ENCODE results near the gene ALCAM.

ALCAM gene

GRCh38 chr3:105414841-105415240 is 48.1 kb downstream of the ALCAM start:
- no peak overlapping the region for H3K4me3 ChIP-seq (ENCODE audit: low read depth in 1 of 2, low read length in 1 of 2)
- no peak overlapping the region for H3K27ac ChIP-seq
- no peaks in the 10 kb centered on the region for H3K4me1 ChIP-seq (ENCODE audit: control insufficient read depth in 1 of 2, insufficient read depth in 1 of 2, low read depth in 1 of 2, low read length in 1 of 2)
- TF ChIP-seq, protein P1, sequence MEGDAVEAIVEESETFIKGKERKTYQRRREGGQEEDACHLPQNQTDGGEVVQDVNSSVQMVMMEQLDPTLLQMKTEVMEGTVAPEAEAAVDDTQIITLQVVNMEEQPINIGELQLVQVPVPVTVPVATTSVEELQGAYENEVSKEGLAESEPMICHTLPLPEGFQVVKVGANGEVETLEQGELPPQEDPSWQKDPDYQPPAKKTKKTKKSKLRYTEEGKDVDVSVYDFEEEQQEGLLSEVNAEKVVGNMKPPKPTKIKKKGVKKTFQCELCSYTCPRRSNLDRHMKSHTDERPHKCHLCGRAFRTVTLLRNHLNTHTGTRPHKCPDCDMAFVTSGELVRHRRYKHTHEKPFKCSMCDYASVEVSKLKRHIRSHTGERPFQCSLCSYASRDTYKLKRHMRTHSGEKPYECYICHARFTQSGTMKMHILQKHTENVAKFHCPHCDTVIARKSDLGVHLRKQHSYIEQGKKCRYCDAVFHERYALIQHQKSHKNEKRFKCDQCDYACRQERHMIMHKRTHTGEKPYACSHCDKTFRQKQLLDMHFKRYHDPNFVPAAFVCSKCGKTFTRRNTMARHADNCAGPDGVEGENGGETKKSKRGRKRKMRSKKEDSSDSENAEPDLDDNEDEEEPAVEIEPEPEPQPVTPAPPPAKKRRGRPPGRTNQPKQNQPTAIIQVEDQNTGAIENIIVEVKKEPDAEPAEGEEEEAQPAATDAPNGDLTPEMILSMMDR (IDR thresholded peaks at IDR 0.05), result no peak
- no peaks in the 10 kb centered on the region for H3K27me3 ChIP-seq
- no peaks in the 10 kb centered on the region for H3K36me3 ChIP-seq
- no peaks in the 10 kb centered on the region for H3K9me3 ChIP-seq

- H3K4me3 ChIP-seq (ENCODE audit: low read depth in 1 of 2, low read length in 1 of 2), result no peak overlapping the region
These were observed 49.2 kb downstream of the ALCAM start for GRCh38 chr3:105415951-105416350.

GRCh38 chr3:105417525-105418289 is 51.0 kb downstream of the ALCAM start:
- Histone ChIP-seq H3K27me3 (no peaks in the 10 kb centered on the region), H3K4me1 (ENCODE audit: control insufficient read depth in 1 of 2, insufficient read depth in 1 of 2, low read depth in 1 of 2, low read length in 1 of 2) (no peaks in the 10 kb centered on the region), H3K27ac (no peak overlapping the region), H3K36me3 (no peaks in the 10 kb centered on the region), H3K9me3 (no peaks in the 10 kb centered on the region), H3K4me3 (ENCODE audit: low read depth in 1 of 2, low read length in 1 of 2) (no peak overlapping the region)
- TF ChIP-seq, protein P1 (IDR thresholded peaks at IDR 0.05), result no peak

More at GRCh38 chr3:105415951-105416350, 49.2 kb downstream of the ALCAM start:
- H3K27ac ChIP-seq, result no peak overlapping the region
- no peaks in the 10 kb centered on the region for H3K9me3 ChIP-seq
- H3K36me3 ChIP-seq, result no peaks in the 10 kb centered on the region
- H3K4me1 ChIP-seq (ENCODE audit: control insufficient read depth in 1 of 2, insufficient read depth in 1 of 2, low read depth in 1 of 2, low read length in 1 of 2), result no peaks in the 10 kb centered on the region
- no peaks in the 10 kb centered on the region for H3K27me3 ChIP-seq
- TF ChIP-seq, protein P1 (IDR thresholded peaks at IDR 0.05), result no peak

GRCh38 chr3:105422645-105423044 is 55.9 kb downstream of the ALCAM start:
- Histone ChIP-seq H3K4me3 (ENCODE audit: low read depth in 1 of 2, low read length in 1 of 2) (no peak overlapping the region), H3K4me1 (ENCODE audit: control insufficient read depth in 1 of 2, insufficient read depth in 1 of 2, low read depth in 1 of 2, low read length in 1 of 2) (no peaks in the 10 kb centered on the region), H3K36me3 (no peaks in the 10 kb centered on the region), H3K27me3 (no peaks in the 10 kb centered on the region), H3K9me3 (no peaks in the 10 kb centered on the region), H3K27ac (no peak overlapping the region)
- TF ChIP-seq, protein P1 (IDR thresholded peaks at IDR 0.05), result no peak

DNA sequence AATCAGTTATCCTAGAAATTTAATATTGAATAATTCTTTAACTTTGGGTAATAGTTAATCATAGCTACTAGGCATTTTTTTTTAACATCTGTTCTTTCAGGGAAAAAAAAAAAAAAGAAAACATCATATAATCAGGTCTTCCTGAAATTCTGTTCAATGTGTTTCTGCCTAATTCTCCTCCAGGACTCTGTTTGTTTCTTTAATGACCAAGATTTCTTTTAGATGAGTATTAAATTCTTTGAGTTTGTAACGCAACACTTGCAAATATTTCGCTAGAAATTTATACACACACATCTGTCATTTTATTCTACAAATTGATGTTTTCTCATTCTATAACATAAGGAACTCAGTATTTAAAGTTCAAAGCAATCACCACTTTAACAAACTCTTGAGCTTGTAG is 56.7 kb downstream of the ALCAM start:
- Histone ChIP-seq H3K27ac (no peak overlapping the region), H3K36me3 (no peaks in the 10 kb centered on the region), H3K27me3 (no peaks in the 10 kb centered on the region), H3K9me3 (no peaks in the 10 kb centered on the region), H3K4me3 (ENCODE audit: low read depth in 1 of 2, low read length in 1 of 2) (no peak overlapping the region), H3K4me1 (ENCODE audit: control insufficient read depth in 1 of 2, insufficient read depth in 1 of 2, low read depth in 1 of 2, low read length in 1 of 2) (no peaks in the 10 kb centered on the region)
- TF ChIP-seq, protein P1 (IDR thresholded peaks at IDR 0.05), result no peak

Data from neutrophil (primary cell).